ENCODE data around the gene XIRP2.

GRCh38 chr2:166881177-166881576, 7.1 kb upstream of the XIRP2 start:
- TF ChIP-seq POLR2AphosphoS5 (IDR thresholded peaks at IDR 0.05; ENCODE audit: borderline replicate concordance, low read depth, low read length) (no peak), FOXP2 (optimal IDR thresholded peaks at IDR 0.05; ENCODE audit: control extremely low read depth, extremely low read length, insufficient read depth) (no peak), EZH2 (IDR thresholded peaks at IDR 0.05) (no peak)

Data from SK-N-MC (cell line).